ENCODE results near the gene FBXW2.

FBXW2 gene

GRCh38 chr9:120761006-120761405 is 32.2 kb downstream of the FBXW2 start:
- Histone ChIP-seq H3K27me3 (ENCODE audit: insufficient read depth, insufficient read length) (no peaks in the 10 kb centered on the region), H3K9ac (ENCODE audit: insufficient read length, low read depth) (no peak overlapping the region), H3K4me3 (ENCODE audit: insufficient read length, low read depth) (no peak overlapping the region), H3K9me3 (ENCODE audit: insufficient read depth, low read length) (no peaks in the 10 kb centered on the region), H3K36me3 (ENCODE audit: insufficient read depth, insufficient read length, low read length) (peaks cover 69% of the 10 kb centered on the region), H3K4me1 (ENCODE audit: insufficient read depth, insufficient read length) (no peaks in the 10 kb centered on the region)
- no peak for DNase-seq (ENCODE audit: low read depth, low spot score)
- no peak for TF ChIP-seq ZNF274 (IDR thresholded peaks at IDR 0.05; ENCODE audit: low read depth, low read length)
- TF ChIP-seq SUZ12 (IDR thresholded peaks at IDR 0.05; ENCODE audit: extremely low read depth, insufficient read depth, insufficient read length) = no peak
- TF ChIP-seq YY1 (IDR thresholded peaks at IDR 0.05; ENCODE audit: insufficient read depth, insufficient read length) = no peak

GRCh38 chr9:120759755-120760400 is 33.3 kb downstream of the FBXW2 start:
- no peaks in the 10 kb centered on the region for H3K27me3 ChIP-seq (ENCODE audit: insufficient read depth, insufficient read length)
- H3K4me3 ChIP-seq (ENCODE audit: insufficient read length, low read depth) = no peak overlapping the region
- no peak for DNase-seq (ENCODE audit: low read depth, low spot score)
- H3K4me1 ChIP-seq (ENCODE audit: insufficient read depth, insufficient read length) = no peaks in the 10 kb centered on the region
- peaks cover 60% of the 10 kb centered on the region for H3K36me3 ChIP-seq (ENCODE audit: insufficient read depth, insufficient read length, low read length)
- H3K9me3 ChIP-seq (ENCODE audit: insufficient read depth, low read length) = no peaks in the 10 kb centered on the region
- TF ChIP-seq YY1 (IDR thresholded peaks at IDR 0.05; ENCODE audit: insufficient read depth, insufficient read length) (no peak), SUZ12 (IDR thresholded peaks at IDR 0.05; ENCODE audit: extremely low read depth, insufficient read depth, insufficient read length) (no peak), ZNF274 (IDR thresholded peaks at IDR 0.05; ENCODE audit: low read depth, low read length) (no peak)
- H3K9ac ChIP-seq (ENCODE audit: insufficient read length, low read depth) = no peak overlapping the region

GRCh38 chr9:120758544-120758943 is 34.7 kb downstream of the FBXW2 start:
- no peak overlapping the region for H3K9ac ChIP-seq (ENCODE audit: insufficient read length, low read depth)
- no peaks in the 10 kb centered on the region for H3K9me3 ChIP-seq (ENCODE audit: insufficient read depth, low read length)
- DNase-seq (ENCODE audit: low read depth, low spot score) = no peak
- H3K36me3 ChIP-seq (ENCODE audit: insufficient read depth, insufficient read length, low read length) = peaks cover 46% of the 10 kb centered on the region
- TF ChIP-seq ZNF274 (IDR thresholded peaks at IDR 0.05; ENCODE audit: low read depth, low read length) (no peak), YY1 (IDR thresholded peaks at IDR 0.05; ENCODE audit: insufficient read depth, insufficient read length) (no peak), SUZ12 (IDR thresholded peaks at IDR 0.05; ENCODE audit: extremely low read depth, insufficient read depth, insufficient read length) (no peak)
- no peak overlapping the region for H3K4me3 ChIP-seq (ENCODE audit: insufficient read length, low read depth)
- no peaks in the 10 kb centered on the region for H3K4me1 ChIP-seq (ENCODE audit: insufficient read depth, insufficient read length)
- H3K27me3 ChIP-seq (ENCODE audit: insufficient read depth, insufficient read length) = no peaks in the 10 kb centered on the region

GRCh38 chr9:120757026-120757913 is 35.9 kb downstream of the FBXW2 start:
- Histone ChIP-seq H3K36me3 (ENCODE audit: insufficient read depth, insufficient read length, low read length) (peaks cover 34% of the 10 kb centered on the region), H3K4me1 (ENCODE audit: insufficient read depth, insufficient read length) (no peaks in the 10 kb centered on the region), H3K9me3 (ENCODE audit: insufficient read depth, low read length) (no peaks in the 10 kb centered on the region), H3K27me3 (ENCODE audit: insufficient read depth, insufficient read length) (no peaks in the 10 kb centered on the region), H3K9ac (ENCODE audit: insufficient read length, low read depth) (no peak overlapping the region), H3K4me3 (ENCODE audit: insufficient read length, low read depth) (no peak overlapping the region)
- no peak for DNase-seq (ENCODE audit: low read depth, low spot score)
- no peak for TF ChIP-seq SUZ12 (IDR thresholded peaks at IDR 0.05; ENCODE audit: extremely low read depth, insufficient read depth, insufficient read length)
- TF ChIP-seq ZNF274 (IDR thresholded peaks at IDR 0.05; ENCODE audit: low read depth, low read length) = no peak
- no peak for TF ChIP-seq YY1 (IDR thresholded peaks at IDR 0.05; ENCODE audit: insufficient read depth, insufficient read length)

- Histone ChIP-seq H3K36me3 (ENCODE audit: insufficient read depth, insufficient read length, low read length) (peaks cover 26% of the 10 kb centered on the region), H3K4me3 (ENCODE audit: insufficient read length, low read depth) (no peak overlapping the region), H3K4me1 (ENCODE audit: insufficient read depth, insufficient read length) (no peaks in the 10 kb centered on the region), H3K9me3 (ENCODE audit: insufficient read depth, low read length) (no peaks in the 10 kb centered on the region), H3K27me3 (ENCODE audit: insufficient read depth, insufficient read length) (no peaks in the 10 kb centered on the region), H3K9ac (ENCODE audit: insufficient read length, low read depth) (no peak overlapping the region)
- DNase-seq (ENCODE audit: low read depth, low spot score) = no peak
- TF ChIP-seq ZNF274 (IDR thresholded peaks at IDR 0.05; ENCODE audit: low read depth, low read length) (no peak), YY1 (IDR thresholded peaks at IDR 0.05; ENCODE audit: insufficient read depth, insufficient read length) (no peak), SUZ12 (IDR thresholded peaks at IDR 0.05; ENCODE audit: extremely low read depth, insufficient read depth, insufficient read length) (no peak)
These were observed 36.7 kb downstream of the FBXW2 start for GRCh38 chr9:120756531-120756930.

GRCh38 chr9:120755810-120756434 is 37.3 kb downstream of the FBXW2 start:
- H3K4me3 ChIP-seq (ENCODE audit: insufficient read length, low read depth) = no peak overlapping the region
- H3K27me3 ChIP-seq (ENCODE audit: insufficient read depth, insufficient read length) = no peaks in the 10 kb centered on the region
- H3K4me1 ChIP-seq (ENCODE audit: insufficient read depth, insufficient read length) = no peaks in the 10 kb centered on the region
- DNase-seq (ENCODE audit: low read depth, low spot score) = peak; percentile 35
- H3K9ac ChIP-seq (ENCODE audit: insufficient read length, low read depth) = no peak overlapping the region
- H3K36me3 ChIP-seq (ENCODE audit: insufficient read depth, insufficient read length, low read length) = peaks cover 20% of the 10 kb centered on the region
- no peaks in the 10 kb centered on the region for H3K9me3 ChIP-seq (ENCODE audit: insufficient read depth, low read length)
- TF ChIP-seq SUZ12 (IDR thresholded peaks at IDR 0.05; ENCODE audit: extremely low read depth, insufficient read depth, insufficient read length) (no peak), YY1 (IDR thresholded peaks at IDR 0.05; ENCODE audit: insufficient read depth, insufficient read length) (no peak), ZNF274 (IDR thresholded peaks at IDR 0.05; ENCODE audit: low read depth, low read length) (no peak)

- DNase-seq (ENCODE audit: low read depth, low spot score) = no peak
- H3K4me3 ChIP-seq (ENCODE audit: insufficient read length, low read depth) = no peak overlapping the region
- no peaks in the 10 kb centered on the region for H3K4me1 ChIP-seq (ENCODE audit: insufficient read depth, insufficient read length)
- H3K36me3 ChIP-seq (ENCODE audit: insufficient read depth, insufficient read length, low read length) = peaks cover 15% of the 10 kb centered on the region
- TF ChIP-seq ZNF274 (IDR thresholded peaks at IDR 0.05; ENCODE audit: low read depth, low read length) = no peak
- TF ChIP-seq SUZ12 (IDR thresholded peaks at IDR 0.05; ENCODE audit: extremely low read depth, insufficient read depth, insufficient read length) = no peak
- TF ChIP-seq YY1 (IDR thresholded peaks at IDR 0.05; ENCODE audit: insufficient read depth, insufficient read length) = no peak
- no peaks in the 10 kb centered on the region for H3K9me3 ChIP-seq (ENCODE audit: insufficient read depth, low read length)
- no peak overlapping the region for H3K9ac ChIP-seq (ENCODE audit: insufficient read length, low read depth)
- H3K27me3 ChIP-seq (ENCODE audit: insufficient read depth, insufficient read length) = no peaks in the 10 kb centered on the region
These were observed 38.2 kb downstream of the FBXW2 start for GRCh38 chr9:120755044-120755443.
